HG03571 (cell line): ENCODE measurements around the gene WASHC4.
"Not testable (repeated sequence)": the region's sequence is repeated elsewhere in the genome, so short reads cannot be mapped to it uniquely, and the experiment has no call there.

ENCODE experiments used
- ATAC-seq: cut with Tn5 transposase; IDR thresholded peaks from one replicate; pipeline ENCODE4 v1.9.1; 2021; ENCODE audit not compliant: unreplicated experiment

Gene WASHC4

DNA sequence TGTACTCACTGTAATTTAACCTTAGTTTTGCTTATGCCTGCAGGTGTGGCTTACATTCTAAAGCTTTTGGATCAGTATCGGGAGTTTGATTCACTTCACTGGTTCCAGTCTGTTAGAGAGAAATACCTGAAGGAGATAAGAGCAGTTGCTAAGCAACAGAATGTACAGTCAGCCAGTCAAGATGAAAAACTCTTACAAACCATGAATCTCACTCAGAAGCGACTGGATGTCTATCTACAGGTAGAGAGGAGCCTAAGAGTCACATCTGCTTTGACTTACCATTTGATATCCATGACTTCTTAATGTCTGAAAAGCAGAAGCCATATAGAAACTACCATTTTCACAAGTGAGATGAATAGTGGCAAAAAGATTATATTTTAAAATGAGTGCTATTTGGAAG is 56.5 kb downstream of the WASHC4 start:
- ATAC-seq, result no peak

DNA sequence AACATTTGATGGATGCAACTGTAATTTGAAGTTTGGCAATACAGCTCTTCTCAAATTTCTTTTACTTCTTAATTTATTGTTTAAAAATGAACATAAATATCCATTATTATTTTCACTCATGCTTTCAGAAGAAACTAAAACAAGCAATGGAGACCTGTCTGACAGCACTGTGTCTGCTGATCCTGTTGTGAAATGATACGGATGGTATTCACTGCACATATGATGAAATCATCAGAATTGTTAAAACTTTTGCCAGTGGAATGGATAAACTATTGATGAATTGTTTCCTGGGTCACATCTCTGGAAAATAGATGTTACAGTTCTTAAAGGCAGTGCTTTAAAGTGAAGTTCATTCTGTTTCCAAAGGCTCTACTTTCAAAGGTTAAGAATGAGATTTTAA is 59.2 kb downstream of the WASHC4 start:
- no peak for ATAC-seq

DNA sequence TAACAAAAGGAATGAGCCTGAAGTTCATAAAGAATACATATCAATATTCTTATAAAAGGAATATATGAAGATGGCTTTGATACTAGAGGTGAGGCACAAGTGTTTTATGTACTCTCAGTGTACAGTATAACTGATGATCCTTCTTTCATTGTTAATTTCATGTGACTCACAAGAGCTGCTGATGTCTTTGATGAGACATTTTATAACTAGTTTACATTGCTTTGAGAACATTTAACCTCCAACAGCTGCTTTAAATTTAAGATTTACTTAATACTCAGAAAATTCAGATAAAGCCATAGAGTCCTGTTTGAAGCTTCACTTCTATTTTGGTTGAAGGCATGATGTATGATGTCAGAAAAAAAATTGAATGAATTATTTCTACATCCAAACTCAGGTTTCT is 59.8 kb downstream of the WASHC4 start:
- ATAC-seq, result no peak

DNA sequence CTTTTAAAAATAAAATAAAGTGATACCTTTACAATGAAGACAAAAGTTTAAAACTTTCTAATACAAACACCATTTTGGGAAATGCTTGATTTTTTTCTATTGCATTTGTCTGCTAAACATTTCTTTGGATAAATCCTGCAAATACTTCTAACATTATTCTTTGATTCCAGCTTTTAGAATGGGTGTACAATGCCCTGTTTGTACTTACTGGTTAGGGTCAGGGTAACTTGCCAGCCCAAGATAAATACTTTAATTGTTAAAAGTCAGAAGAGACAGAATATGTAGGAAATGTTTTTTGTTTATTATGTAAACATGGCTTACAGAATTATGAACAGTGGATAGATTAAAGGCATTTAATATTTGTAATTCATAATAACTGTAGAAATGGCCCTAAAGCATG is 60.5 kb downstream of the WASHC4 start:
- ATAC-seq, result no peak

DNA sequence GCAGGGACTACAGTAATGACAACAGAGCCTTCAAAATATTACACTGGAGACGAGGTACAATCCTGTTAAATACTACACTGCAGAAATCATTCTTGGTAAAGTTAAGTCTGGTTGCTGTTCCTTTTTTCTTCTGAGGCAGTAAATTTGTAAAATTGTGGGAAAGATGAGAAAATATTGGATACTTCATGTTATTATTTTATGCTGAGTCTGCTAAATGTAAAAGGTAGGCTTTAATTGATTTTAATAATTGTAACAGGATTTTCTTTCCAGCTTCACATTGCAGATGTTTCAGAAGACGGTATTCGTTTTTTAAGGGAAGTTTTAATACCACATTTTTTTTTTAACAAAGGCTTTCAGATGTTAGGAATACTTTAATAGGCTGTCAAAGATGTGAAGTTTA is 62.6 kb downstream of the WASHC4 start:
- no peak for ATAC-seq

DNA sequence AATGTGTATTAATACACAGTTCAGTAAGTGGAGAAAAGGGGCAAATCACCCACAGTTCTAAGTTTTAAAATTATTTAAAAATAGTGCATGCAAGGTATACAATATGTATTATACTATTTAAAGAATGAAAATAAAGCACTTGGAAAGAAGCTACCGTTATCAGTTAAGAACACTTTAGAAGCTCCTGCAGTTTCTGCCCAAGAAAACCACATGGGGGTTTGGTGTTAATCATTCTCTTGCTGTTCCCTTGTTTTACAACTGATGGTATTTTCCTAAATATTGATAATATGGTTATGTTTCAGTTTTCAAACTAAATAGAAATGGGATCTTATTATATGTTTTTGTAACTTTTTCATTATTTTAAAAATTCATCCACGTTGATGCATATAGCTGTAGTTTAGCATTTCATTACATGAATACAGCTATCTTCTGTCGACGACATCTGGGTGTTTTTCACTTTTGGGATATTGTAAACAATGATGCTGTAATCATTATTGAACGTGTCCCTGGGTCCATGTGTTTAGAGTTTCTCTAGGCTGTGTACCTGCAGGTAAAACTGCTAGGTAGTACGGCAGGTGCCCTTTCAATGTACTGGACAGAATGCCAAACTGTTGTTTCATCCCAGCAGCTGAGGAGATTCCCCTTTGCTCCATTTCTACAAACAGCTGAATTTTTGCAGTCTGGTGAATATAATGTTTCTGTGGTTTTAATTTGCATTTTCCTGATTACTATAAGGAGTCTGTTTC is 64.3 kb downstream of the WASHC4 start:
- no peak for ATAC-seq

DNA sequence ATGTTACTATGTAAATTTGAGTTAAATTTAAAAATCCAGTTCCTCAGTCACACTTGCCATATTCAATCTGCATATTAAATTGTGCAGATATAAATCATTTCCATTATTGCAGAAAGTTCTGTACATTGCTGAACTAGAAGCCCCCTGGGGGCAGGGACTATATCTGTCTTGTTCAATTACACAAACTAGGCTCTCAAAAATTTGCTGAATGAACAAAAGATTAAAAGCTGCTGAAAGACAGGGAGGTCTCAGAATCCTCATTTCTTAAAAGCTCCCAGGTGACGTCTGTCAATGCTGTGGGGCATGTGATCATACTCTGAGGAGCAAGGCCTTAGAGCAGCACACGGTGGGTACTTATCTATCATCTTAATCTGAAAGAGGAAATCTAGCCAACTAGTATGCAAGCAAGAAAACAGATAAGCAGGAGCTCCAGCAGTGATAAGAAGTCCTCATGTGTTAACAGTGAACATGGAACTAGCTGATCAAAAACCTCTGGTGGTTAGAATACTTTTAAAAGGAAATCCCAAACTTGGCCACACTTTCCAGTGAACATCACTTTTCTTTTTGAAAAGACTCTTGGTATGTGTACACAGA is 68.0 kb downstream of the WASHC4 start:
- no peak for ATAC-seq

DNA sequence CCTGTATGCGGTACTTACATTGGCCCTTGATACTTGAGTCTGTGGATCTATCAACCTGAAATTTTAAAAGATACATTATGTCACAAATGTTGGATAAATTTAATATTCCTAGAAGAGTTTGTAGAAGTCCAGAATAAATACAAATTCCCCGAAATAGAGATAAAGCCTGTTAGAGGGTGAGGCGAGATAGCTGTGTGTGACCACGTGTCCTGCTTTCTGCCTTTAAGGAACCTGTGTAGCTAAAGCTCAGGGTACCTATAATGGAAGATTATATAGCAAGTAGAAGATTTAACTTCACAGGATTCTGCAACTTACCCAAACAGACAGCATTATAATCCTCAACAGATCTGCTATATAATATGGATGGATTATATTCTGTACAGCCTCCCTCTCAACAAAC is 69.7 kb downstream of the WASHC4 start:
- ATAC-seq, result no peak

DNA sequence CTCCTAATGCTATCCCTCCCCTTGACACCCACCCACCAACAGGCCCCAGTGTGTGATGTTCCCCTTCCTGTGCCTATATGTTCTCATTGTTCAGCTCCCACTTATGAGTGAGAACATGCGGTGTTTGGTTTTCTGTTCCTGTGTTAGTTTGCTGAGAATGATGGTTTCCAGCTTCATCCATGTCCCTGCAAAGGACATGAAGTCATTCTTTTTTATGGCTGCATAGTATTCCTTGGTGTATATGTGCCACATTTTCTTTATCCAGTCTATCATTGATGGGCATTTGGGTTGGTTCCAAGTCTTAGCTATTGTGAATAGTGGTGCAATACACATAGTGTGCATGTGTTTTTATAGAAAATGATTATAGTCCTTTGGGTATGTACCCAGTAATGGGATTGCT is 71.6 kb downstream of the WASHC4 start:
- not testable (repeated sequence) for ATAC-seq

DNA sequence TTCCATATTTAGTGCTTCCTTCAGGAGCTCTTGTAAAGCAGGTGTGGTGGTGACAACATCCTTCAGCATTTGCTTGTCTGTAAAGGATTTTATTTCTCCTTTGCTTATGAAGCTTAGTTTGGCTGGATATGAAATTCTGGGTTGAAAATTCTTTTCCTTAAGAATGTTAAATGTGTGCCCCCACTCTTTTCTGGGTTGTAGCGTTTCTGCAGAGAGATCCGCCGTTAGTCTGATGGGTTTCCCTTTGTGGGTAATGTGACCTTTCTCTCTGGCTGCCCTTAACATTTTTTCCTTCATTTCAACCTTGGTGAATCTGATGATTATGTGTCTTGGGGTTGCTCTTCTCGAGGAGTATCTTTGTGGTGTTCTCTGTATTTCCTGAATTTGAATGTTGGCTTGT is 75.9 kb downstream of the WASHC4 start:
- ATAC-seq, result not testable (repeated sequence)

DNA sequence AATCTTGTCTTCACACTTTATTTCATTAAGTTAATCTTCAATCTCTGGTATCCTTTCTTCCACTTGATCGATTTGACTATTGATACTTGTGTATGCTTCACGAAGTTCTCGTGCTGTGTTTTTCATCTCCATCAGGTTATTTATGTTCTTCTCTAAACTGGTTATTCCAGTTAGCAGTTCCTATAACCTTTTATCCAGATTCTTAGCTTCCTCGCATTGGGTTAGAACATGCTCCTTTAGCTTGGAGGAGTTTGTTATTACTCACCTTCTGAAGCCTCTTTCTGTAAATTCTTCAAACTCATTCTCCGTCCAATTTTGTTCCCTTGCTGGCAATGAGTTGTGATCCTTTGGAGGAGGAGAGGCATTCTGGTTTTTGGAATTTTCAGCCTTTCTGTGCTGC is 76.4 kb downstream of the WASHC4 start:
- ATAC-seq, result not testable (repeated sequence)

DNA sequence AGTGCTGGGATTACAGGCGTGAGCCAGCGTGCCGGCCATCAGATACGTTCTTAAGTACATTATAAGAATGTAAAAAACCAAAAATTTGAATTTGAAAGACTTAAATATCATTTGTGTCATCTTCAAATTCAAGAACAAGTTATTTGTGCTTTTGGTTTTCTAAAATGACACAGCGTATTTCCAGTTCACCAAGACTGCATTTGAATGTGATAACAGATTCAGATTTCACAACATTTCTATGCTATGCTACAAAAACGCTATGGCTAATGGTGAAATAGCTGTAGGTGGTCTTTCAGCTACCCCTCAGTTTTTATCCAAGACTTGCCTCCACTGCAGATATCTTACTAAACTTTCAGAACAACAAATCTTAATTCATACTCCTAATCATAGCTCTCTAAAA is 81.8 kb downstream of the WASHC4 start:
- ATAC-seq, result no peak

DNA sequence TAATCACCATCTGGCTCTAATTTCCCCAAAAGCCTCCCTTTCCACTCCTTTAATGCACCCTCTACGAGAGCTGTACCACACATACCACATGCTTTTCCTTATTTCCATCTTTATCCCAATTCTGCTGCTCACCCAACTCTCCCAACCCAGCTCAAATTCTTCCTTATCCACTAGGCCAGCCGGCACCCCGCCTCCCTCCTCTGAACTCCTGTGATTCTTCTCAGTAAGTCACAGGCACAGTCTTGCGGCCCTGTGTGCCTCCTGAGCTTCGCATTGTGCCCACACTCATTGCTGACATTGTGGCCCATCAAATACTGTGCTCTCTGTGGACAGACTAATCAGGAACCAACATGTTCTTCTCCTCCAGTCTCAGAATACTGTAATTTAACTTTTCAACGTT is 83.0 kb downstream of the WASHC4 start:
- no peak for ATAC-seq

DNA sequence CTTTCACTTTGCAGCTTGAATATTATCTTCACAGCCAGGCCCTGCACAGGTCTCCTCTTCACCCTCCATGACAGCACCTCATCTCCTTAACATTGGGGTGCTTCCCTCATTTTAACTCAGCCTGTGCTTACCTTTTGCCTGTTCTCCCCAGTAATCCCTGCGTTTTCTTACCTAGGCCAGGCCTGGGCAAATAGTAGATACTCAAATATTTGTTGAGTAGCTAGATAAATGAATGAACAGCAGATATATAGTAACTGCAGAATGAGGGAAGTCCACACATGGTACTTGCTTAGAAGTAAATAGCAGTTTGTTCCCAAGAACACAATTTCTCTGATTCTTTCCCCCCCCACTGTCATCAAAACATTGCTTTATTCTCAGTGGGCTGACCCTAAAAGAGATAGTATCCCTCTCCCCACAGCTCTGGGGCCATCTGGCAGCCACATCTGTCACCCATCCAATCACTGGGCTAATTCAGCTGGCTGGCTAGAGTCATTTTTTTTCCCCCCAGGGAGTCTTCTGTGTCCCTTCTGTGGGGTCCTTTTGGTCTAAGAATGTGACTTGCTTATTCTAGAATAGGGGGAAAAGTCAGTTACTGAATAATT is 85.2 kb downstream of the WASHC4 start:
- no peak for ATAC-seq

DNA sequence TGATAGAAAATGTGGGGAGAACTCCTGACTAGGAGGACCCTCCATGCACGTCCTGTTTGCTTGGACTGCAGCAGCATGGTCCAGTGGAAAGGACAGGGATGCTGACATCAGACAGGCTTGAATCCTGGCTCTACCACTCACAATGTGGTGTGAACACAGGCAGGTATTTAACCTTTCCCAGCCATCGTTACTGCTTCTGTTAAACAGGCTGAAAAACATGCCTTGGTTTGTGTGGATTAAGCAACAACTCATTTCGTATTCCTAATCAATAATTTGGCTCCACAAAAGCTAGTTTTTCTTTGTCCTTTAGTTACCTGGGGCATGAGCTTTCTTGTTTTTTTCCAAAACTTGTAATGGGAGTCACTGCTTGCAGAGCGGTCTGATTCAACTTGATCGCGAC is 87.4 kb downstream of the WASHC4 start:
- no peak for ATAC-seq

DNA sequence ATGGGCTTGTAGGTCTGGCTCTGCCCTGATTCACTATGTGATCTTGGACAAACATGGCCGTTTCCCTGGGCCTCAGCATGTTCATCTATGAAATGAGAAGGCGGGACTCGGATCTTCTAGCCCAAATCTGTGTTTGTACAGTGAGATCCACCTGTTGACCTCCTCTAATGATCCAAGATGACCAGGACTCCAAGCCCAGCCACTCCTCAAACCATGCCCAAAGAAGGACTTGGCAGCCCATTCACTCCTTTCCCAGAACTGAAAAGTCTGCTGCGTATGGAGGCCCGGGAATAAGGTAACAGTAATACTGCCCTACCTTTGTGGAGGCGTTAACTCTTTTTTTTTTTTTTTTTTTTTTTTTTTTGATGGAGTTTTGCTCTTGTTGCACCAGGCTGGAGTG is 88.6 kb downstream of the WASHC4 start:
- ATAC-seq, result no peak

DNA sequence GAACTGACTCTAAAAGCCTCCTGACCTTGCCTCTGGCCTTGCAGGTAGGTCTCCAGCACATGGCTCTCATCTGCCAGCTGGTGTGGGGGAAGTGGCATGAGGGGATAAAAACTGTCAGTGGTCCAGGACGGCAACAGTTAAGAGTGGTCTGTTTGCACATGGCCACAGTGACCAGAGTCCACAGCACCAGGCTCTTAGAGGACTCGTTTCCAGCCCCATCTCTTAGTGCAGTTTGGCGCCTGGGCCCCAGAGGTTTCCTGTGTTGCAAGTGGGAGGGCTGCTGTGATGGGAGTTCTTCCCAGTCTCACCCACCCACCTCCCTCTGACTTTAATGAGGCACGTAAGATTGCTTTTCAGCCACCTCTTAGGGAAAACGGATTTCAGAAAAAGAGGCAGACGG is 91.4 kb downstream of the WASHC4 start:
- ATAC-seq, result no peak

DNA sequence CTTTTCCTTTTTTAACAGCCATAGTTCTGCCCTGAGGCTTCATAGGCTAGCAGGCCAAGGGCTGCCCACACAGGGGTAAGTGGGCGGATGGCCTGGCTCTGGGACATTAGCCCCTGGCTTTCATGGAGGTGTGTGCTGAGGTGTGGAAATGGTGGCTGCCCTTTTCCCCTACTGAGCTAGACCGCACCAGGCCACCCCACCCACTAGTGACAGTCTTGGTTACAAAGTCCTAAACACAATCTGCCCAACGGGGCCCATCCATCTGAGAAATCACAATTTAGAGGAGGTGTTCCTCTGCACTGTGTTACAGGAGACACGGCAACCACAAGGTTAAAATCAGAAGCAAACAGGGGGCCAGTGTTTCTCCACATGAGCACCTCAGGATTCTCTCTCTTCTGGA is 92.9 kb downstream of the WASHC4 start:
- no peak for ATAC-seq

DNA sequence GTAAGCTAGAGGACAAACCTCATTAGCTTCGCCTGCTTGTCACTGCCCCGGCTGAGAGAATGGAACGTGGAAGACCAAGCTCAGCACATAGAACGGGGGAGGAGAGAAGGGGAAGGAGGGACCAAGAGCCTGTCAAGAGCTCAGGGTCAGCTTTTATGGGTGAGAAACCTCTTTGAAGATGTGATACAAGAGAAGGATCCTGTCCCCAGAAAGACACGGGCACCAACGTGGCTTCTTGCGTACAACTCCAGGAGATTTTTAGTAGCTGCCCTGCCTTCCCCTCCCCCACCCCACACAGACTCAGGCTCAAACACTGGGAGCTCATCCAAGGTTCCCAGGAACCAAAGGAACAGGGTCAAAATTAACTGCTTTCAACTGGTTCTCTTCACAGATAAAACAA is 93.8 kb downstream of the WASHC4 start:
- no peak for ATAC-seq

DNA sequence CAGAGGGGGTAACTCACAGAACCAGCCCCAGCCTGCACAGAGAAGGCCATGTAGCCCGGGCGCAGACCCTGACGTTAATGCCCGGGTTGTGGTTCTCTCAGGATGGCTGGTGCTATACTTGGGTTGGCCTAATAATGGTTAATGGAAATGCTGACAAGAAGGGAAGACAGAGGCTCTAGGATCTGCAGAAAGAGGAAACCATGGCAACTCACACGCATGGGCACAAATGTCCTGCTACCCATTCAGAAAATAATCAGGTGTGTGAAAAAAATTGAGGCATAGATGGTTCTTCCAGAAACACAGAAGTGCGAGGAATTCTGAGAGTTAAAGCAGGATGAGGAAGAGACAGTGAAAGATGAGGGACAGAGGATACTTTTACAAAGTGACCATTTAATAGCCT is 94.7 kb downstream of the WASHC4 start:
- ATAC-seq, result no peak

DNA sequence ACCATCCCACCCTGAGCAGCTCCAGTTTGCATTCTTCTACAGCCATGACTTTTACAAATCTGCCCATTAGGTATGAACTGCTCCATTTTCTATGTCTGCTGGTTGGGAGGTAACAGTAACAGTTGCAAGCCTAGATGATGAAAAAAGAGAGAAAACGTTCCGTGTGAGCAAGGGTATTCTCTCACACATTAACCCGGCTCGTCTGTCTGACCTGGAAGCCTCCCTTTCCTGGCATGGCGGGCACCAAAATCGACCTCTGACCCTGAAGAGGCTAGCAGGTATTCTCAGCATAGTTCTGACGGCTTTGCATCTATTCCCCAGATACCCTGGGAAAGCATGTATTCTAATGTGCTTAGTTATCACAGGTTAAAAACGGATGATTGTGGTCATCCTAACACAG is 96.6 kb downstream of the WASHC4 start:
- ATAC-seq, result no peak

DNA sequence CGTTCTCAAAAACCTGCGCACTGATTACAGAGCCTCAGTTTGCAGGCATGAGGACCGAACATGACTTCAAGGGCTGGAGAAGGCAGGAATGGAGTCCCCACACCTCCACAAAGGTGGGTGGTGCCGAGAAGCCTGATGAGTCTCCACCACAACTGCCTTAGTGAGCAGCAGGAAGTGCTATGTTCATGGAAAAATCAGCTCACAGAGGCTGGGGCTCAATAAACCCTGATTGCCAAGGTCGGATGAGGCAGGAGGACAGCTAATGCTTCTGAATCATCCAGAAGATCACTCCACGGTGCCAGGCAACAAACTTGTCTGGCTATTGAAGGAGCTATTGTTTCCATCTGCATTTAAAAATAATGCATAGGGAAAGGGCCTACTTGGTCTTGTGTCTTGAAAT is 97.4 kb downstream of the WASHC4 start:
- no peak for ATAC-seq
